Mesendoderm (in vitro differentiated cells): ENCODE data around the gene TOPAZ1.

Experiments used
- DNase-seq: peaks from one replicate; pipeline ENCODE4 v3.0.0; 2013
- H2AK5ac ChIP-seq: 2 replicates; pipeline ENCODE4 v1.6.1; 2013; ENCODE audit warnings: low read length, inconsistent platforms
- H2BK120ac ChIP-seq: 2 replicates; pipeline ENCODE4 v1.6.1; 2013; ENCODE audit warnings: low read depth, mild to moderate bottlenecking, low read length, moderate library complexity, mixed read lengths
- H2BK15ac ChIP-seq: replicated peaks from 2 replicates; pipeline ENCODE4 v1.6.1; 2013; ENCODE audit warnings: low read depth, mild to moderate bottlenecking, moderate library complexity
- H2BK5ac ChIP-seq: 2 replicates; pipeline ENCODE4 v1.6.1; 2013; ENCODE audit warnings: low read length, inconsistent platforms
- H3K18ac ChIP-seq: 2 replicates; pipeline ENCODE4 v1.6.1; 2013; ENCODE audit warnings: mild to moderate bottlenecking, low read length, mixed read lengths
- H3K23ac ChIP-seq: one replicate; pipeline ENCODE4 v1.6.1; 2013; ENCODE audit warnings: low read length
- H3K27ac ChIP-seq: 2 replicates; pipeline ENCODE4 v1.5.1; 2013; ENCODE audit warnings: low read depth, mild to moderate bottlenecking, inconsistent platforms, low read length, moderate library complexity
- H3K27me3 ChIP-seq: 2 replicates; pipeline ENCODE4 v1.6.1; 2013; ENCODE audit warnings: low read length, control low read depth, mild to moderate bottlenecking, inconsistent platforms; ENCODE audit not compliant: insufficient read depth, poor library complexity
- H3K36me3 ChIP-seq: 2 replicates; pipeline ENCODE4 v1.6.1; 2013; ENCODE audit warnings: low read length, inconsistent platforms; ENCODE audit not compliant: control insufficient read depth, insufficient read depth
- H3K4ac ChIP-seq: one replicate; pipeline ENCODE4 v1.6.1; 2013; ENCODE audit warnings: low read depth, mild to moderate bottlenecking, low read length, moderate library complexity
- H3K4me1 ChIP-seq: 2 replicates; pipeline ENCODE4 v1.6.1; 2013; ENCODE audit warnings: low read depth, low read length, inconsistent platforms; ENCODE audit not compliant: control insufficient read depth
- H3K4me2 ChIP-seq: 2 replicates; pipeline ENCODE4 v1.6.1; 2013; ENCODE audit warnings: low read length
- H3K4me3 ChIP-seq: 2 replicates; pipeline ENCODE4 v1.5.1; 2013; ENCODE audit warnings: mild to moderate bottlenecking, low read length
- H3K56ac ChIP-seq: one replicate; pipeline ENCODE4 v1.6.1; 2013; ENCODE audit warnings: low read length
- H3K79me1 ChIP-seq: 2 replicates; pipeline ENCODE4 v1.6.1; 2013; ENCODE audit warnings: low read length, inconsistent platforms
- H3K79me2 ChIP-seq: 2 replicates; pipeline ENCODE4 v1.6.1; 2013; ENCODE audit warnings: mild to moderate bottlenecking, low read length; ENCODE audit not compliant: control insufficient read depth, insufficient read depth
- H3K9ac ChIP-seq: 2 replicates; pipeline ENCODE4 v1.6.1; 2013; ENCODE audit warnings: low read length, inconsistent platforms
- H4K5ac ChIP-seq: one replicate; pipeline ENCODE4 v1.6.1; 2013; ENCODE audit warnings: low read length
- H4K8ac ChIP-seq: one replicate; pipeline ENCODE4 v1.6.1; 2013; ENCODE audit warnings: low read depth, mild to moderate bottlenecking, control low read depth, low read length, moderate library complexity
- WGBS: extraction: QIAGEN DNeasy Blood & Tissue Kit; methylation state at CpG from one replicate; pipeline ENCODE4 v1.1.7; 2013; ENCODE audit warnings: low lambda C conversion rate, missing lambda C conversion rate; ENCODE audit not compliant: insufficient coverage; ENCODE audit errors: extremely low coverage; 5-methylcytosine and 5-hydroxymethylcytosine counted together

Gene TOPAZ1

GRCh38 chr3:44227632-44228031 lies 14.1 kb upstream of the TOPAZ1 start:
- no peak for DNase-seq

GRCh38 chr3:44228900-44229299 lies 12.8 kb upstream of the TOPAZ1 start:
- H2BK120ac ChIP-seq: no peak overlapping the region
- H3K27ac ChIP-seq: no peak overlapping the region
- no peaks in the 10 kb centered on the region for H3K27me3 ChIP-seq
- H3K23ac ChIP-seq: no peak overlapping the region
- no peaks in the 10 kb centered on the region for H3K36me3 ChIP-seq
- no peak overlapping the region for H3K4ac ChIP-seq
- H3K18ac ChIP-seq: no peak overlapping the region
- no peak overlapping the region for H2BK15ac ChIP-seq
- no peak for DNase-seq
- H3K4me2 ChIP-seq: no peak overlapping the region
- H4K5ac ChIP-seq: no peak overlapping the region
- H3K79me2 ChIP-seq: no peaks in the 10 kb centered on the region
- H3K56ac ChIP-seq: no peak overlapping the region
- H2AK5ac ChIP-seq: no peak overlapping the region
- no peak overlapping the region for H2BK5ac ChIP-seq
- H3K4me1 ChIP-seq: no peaks in the 10 kb centered on the region
- no peak overlapping the region for H3K9ac ChIP-seq
- no peak overlapping the region for H3K4me3 ChIP-seq
- H4K8ac ChIP-seq: no peak overlapping the region
- no peaks in the 10 kb centered on the region for H3K79me1 ChIP-seq
- no CpG with 5 or more reads among the region's 4 CpGs for WGBS

More at GRCh38 chr3:44227632-44228031, 14.1 kb upstream of the TOPAZ1 start:
- H3K23ac ChIP-seq: no peak overlapping the region
- no peak overlapping the region for H3K27ac ChIP-seq
- no peak overlapping the region for H3K4ac ChIP-seq
- no peak overlapping the region for H3K9ac ChIP-seq
- no peak overlapping the region for H2BK15ac ChIP-seq
- no peak overlapping the region for H4K8ac ChIP-seq
- no peaks in the 10 kb centered on the region for H3K79me2 ChIP-seq
- no peak overlapping the region for H3K4me2 ChIP-seq
- H3K36me3 ChIP-seq: no peaks in the 10 kb centered on the region
- H4K5ac ChIP-seq: no peak overlapping the region
- no peak overlapping the region for H3K4me3 ChIP-seq
- H2BK5ac ChIP-seq: no peak overlapping the region
- H2BK120ac ChIP-seq: no peak overlapping the region
- no peak overlapping the region for H2AK5ac ChIP-seq
- no peak overlapping the region for H3K56ac ChIP-seq
- H3K18ac ChIP-seq: no peak overlapping the region
- no peaks in the 10 kb centered on the region for H3K4me1 ChIP-seq
- H3K27me3 ChIP-seq: no peaks in the 10 kb centered on the region
- no CpG with 5 or more reads among the region's 3 CpGs for WGBS
- no peaks in the 10 kb centered on the region for H3K79me1 ChIP-seq

- WGBS: no CpG with 5 or more reads among the region's 1 CpG
- no peak for DNase-seq
Measured at GRCh38 chr3:44232407-44232806, 9.3 kb upstream of the TOPAZ1 start.

GRCh38 chr3:44234648-44235268 lies 6.9 kb upstream of the TOPAZ1 start:
- no peaks in the 10 kb centered on the region for H3K4me1 ChIP-seq
- H3K4me2 ChIP-seq: no peak overlapping the region
- H2AK5ac ChIP-seq: no peak overlapping the region
- H3K18ac ChIP-seq: no peak overlapping the region
- DNase-seq: no peak
- no peak overlapping the region for H2BK120ac ChIP-seq
- H3K56ac ChIP-seq: no peak overlapping the region
- WGBS: no CpG with 5 or more reads among the region's 6 CpGs
- H3K9ac ChIP-seq: no peak overlapping the region
- H3K79me1 ChIP-seq: no peaks in the 10 kb centered on the region
- no peak overlapping the region for H4K5ac ChIP-seq
- H3K4ac ChIP-seq: no peak overlapping the region
- H2BK15ac ChIP-seq: no peak overlapping the region
- no peak overlapping the region for H3K4me3 ChIP-seq
- no peak overlapping the region for H3K27ac ChIP-seq
- no peak overlapping the region for H2BK5ac ChIP-seq
- H3K79me2 ChIP-seq: no peaks in the 10 kb centered on the region
- no peaks in the 10 kb centered on the region for H3K36me3 ChIP-seq
- no peak overlapping the region for H3K23ac ChIP-seq
- no peaks in the 10 kb centered on the region for H3K27me3 ChIP-seq
- H4K8ac ChIP-seq: no peak overlapping the region

More at GRCh38 chr3:44232407-44232806, 9.3 kb upstream of the TOPAZ1 start:
- Histone ChIP-seq H3K18ac (no peak overlapping the region), H3K4ac (no peak overlapping the region), H3K27ac (no peak overlapping the region), H3K79me1 (no peaks in the 10 kb centered on the region), H2BK5ac (no peak overlapping the region), H3K4me1 (no peaks in the 10 kb centered on the region), H3K27me3 (no peaks in the 10 kb centered on the region), H3K23ac (no peak overlapping the region), H2BK15ac (no peak overlapping the region), H2BK120ac (no peak overlapping the region), H3K79me2 (no peaks in the 10 kb centered on the region), H3K9ac (no peak overlapping the region), H4K5ac (no peak overlapping the region), H2AK5ac (no peak overlapping the region), H3K4me2 (no peak overlapping the region), H3K4me3 (no peak overlapping the region), H3K56ac (no peak overlapping the region), H4K8ac (no peak overlapping the region), H3K36me3 (no peaks in the 10 kb centered on the region)

- Histone ChIP-seq H3K23ac (no peak overlapping the region), H3K27ac (no peak overlapping the region), H3K9ac (no peak overlapping the region), H3K18ac (no peak overlapping the region), H3K56ac (no peak overlapping the region), H4K8ac (no peak overlapping the region), H3K36me3 (no peaks in the 10 kb centered on the region), H3K4me1 (no peaks in the 10 kb centered on the region), H3K27me3 (no peaks in the 10 kb centered on the region), H2AK5ac (no peak overlapping the region), H3K79me2 (no peaks in the 10 kb centered on the region), H4K5ac (peak overlapping the region; percentile 75), H3K4me3 (no peak overlapping the region), H3K4ac (no peak overlapping the region), H3K4me2 (no peak overlapping the region), H2BK5ac (no peak overlapping the region), H2BK120ac (no peak overlapping the region), H2BK15ac (no peak overlapping the region), H3K79me1 (no peaks in the 10 kb centered on the region)
- DNase-seq: peak; percentile 90
- WGBS: no CpG with 5 or more reads among the region's 16 CpGs
Measured at GRCh38 chr3:44235604-44236484, 5.8 kb upstream of the TOPAZ1 start.
